DMS 273 treated with DMSO at 0.1 percent for 48 hours (cell line): ENCODE data around the gene EEF1A2.

Experiments
- DNase-seq: peaks from one replicate; lab custom pipeline; 2025; lab: John Stamatoyannopoulos, UW

The EEF1A2 gene

DNA sequence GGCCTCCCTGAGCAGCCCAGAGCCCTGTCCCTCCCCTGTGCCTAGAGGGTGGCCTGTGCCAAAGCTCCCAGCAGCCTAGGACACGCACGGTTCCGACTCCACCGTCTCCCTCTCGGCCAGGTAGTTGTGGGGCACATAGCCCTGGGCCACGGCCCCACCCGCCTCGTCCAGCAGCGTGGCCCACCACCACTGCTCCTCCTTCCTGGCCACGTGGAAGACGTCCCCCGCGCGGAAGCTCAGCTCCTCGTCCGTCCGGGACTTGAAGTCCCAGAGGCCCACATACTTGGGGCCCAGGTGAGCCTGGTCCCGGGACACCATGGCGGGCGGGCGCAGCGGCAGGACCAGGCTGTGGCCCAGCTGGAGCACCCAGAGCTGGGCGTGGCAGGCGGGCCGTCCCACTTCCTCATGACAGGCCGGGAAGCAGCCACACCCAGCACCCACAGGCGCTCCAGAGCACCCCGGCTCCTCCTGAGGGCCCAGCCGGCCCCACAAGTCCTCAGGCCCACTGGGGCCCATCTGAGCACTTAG lies 38.2 kb upstream of the EEF1A2 start, which contains the start of gene PTK6:
TSS of gene PTK6 (minus strand) at position 380 of the 528 bp plus-strand sequence. CDS start at position 318, 62 bp downstream.
- DNase-seq: no peak

GRCh38 chr20:63536241-63536977 lies 37.5 kb upstream of the EEF1A2 start:
- peak; percentile 38 for DNase-seq

DNA sequence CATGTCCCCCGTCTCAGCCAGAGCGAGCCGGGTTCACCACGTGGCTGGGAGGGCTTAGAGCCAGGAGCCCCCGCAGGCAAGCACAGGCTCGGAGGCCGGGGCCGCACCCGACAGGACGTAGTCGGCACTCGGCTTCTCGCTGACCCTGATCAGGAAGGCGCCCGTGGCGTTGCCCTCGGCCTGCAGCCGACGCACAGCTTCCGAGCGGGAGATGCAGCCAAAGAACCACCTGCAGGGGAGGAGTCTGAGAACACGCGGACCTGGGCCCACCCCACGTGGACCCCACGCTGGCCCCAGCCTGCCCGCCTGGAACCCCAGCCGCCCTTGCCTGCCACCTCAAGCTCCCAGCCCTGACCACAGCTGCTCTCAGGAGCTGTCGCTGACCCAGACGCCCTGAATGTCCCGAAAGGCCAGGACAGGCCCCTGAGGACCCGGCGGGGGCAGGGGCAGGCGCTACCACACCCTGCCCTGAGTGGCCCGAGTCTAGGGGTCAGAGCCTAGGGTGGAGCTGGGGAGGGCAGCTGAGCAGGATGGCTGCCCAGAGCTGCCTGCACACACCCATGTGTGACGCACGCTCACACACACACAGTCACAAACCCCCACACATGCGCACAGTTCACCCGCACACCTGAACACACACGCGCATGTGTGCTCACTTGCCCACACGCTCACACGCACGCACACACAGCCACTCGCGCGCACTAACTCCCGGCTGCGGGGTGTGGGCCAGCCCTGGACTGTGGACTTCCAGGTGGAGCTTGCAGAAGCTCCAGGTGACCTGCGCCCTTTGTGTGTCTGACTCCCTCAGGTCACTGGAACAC lies 36.2 kb upstream of the EEF1A2 start:
- no peak for DNase-seq

DNA sequence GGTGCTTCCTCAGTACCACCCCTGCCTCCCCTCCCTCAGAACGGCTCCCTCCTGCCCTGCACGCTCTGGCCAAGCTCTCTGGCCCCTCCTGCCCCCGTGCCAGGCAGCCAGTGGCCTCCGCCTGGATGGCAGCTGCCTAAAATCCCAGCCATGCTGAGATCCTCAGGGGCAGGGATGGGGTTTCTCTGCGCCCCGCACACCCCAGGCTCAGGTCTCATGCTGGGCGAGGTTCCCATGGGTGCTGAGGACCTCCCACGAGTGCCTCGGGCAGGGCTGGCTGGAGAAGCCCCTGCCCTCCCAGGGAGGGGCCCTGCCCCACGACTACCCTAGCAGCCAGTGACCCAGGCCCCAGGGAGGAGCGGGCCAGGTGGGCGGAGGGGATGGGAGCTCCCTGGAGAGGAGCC lies 35.5 kb upstream of the EEF1A2 start:
- no peak for DNase-seq

DNA sequence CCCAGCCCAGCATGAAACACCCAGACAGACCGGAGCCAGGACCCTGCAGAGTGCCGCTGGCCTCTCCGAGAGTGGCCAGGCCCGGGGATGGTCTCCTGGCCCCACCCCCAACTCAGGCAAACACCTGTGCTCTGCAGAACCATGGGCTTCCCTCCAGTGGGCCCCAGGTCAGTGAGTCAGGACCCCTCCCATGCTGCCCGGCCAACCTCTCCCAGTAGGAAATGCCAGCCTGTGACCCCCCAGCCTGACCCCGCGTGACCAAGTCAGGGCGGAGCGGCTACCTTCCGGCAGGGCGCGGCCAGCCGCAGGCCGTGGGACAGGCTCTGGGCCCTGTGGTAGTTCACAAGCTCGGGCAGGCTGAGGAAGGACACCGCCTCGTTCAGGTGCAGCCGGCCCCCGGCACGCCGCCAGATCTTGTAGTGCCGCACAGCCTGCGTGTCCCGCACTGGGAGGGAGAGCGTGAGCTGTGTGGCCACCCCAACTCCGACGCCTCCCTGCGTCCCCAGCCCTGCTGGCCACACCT lies 35.0 kb upstream of the EEF1A2 start:
- DNase-seq: no peak

GRCh38 chr20:63533388-63533787 lies 34.5 kb upstream of the EEF1A2 start:
- DNase-seq: no peak

DNA sequence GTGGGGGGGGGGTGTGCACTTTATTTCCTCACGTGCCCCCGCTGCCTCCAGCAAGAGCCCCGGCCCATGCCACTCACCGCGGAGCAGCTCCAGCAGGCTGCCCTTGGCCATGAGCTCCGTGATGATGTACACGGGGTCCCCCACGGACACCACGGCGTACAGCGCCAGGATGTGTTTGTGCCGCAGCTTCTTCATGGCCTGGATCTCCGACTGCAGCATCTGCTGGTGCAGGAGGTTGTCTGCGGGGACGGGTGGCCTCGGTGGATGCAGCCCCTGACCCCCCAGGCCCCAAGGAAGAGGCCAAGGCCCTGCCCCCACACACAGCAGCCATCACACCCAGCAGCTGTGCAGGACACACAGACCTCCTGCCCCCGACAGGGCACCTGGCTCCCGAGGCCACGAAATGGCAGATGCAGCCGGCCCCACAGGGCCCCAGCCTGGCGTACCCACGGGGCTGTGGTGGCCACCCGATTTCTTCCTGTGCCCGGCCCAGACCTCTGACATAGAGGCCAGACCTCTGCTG lies 33.6 kb upstream of the EEF1A2 start:
- DNase-seq: no peak

GRCh38 chr20:63531686-63532448 lies 33.0 kb upstream of the EEF1A2 start:
- no peak for DNase-seq

- DNase-seq: no peak
These were observed 31.9 kb upstream of the EEF1A2 start for GRCh38 chr20:63530788-63531160.

DNA sequence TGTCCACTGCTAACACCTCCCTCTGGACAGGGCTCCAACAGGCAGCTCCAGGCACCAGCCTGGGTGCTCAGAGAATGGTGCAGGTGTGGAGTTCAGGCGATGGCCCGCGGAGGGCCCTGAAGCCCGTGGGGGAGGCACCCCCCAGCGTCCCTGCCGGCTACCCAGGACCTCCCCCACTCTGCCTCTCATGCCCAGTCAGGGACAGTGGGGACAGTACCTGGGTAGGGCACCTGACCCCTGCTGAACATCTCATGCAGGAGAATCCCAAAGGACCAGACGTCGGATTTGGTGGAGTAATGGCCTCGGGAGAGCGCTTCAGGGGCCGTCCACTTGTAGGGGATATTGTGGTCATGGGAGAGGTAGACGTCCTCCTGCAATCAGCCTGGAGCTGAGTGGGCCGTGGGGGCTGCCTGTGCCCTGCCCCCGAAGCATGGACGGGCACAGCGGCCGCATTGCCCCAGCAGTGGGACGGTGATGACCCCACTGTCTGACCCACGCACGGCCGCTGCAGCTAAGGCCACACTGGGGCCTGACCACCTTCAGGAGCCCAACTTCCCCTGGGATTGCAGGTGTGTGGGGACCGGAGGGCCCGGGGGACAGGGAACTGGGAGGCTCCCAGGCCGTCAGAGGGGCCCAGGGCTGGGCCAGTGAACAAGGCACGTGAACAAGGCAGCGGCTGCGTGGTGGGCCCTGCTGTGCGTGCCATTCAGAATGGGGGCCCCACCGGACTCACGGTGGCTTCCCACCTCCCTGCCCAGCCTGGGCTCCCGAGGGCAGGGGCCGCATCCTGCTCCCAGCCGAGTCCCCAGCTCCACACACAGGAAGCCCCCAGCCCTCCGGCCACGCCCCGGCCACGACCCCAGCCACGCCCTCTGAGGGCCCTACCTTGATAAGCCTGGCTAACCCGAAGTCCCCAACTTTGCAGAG lies 31.2 kb upstream of the EEF1A2 start:
- no peak for DNase-seq

DNA sequence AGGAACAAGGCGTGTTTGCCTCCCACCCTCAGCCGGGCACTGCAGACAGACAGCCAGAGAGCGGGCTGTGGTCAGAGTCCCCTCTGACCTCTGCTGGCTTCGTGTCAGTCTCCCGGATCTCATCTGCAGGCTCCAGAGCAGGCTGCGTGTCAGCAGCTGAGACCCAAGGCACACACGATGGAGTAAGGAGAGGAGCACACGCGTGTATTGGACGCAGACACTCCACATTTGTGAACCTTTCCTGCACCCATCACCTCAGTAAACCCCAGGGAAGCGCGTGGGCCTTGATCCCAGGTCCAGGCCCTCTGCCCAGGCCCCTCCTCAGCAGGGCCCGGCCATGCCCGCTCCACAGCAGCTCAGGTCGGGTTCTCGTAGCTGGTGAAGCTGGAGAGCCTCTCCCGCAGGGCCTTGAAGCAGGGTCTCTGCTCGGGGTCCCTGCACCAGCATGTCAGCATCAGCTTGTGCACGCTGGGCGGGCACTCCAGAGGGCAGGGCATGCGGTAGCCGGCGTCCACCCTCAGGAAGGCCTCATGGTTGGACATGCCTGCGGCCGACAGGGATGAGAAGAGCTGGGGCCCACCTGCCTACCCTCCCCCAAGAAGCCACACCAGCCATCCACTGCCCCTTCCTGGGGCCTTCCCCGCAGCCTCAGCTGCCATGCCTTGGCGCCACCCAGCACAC lies 30.4 kb upstream of the EEF1A2 start:
- DNase-seq: no peak

- DNase-seq: no peak
These were observed 28.3 kb upstream of the EEF1A2 start for GRCh38 chr20:63527184-63527583.

GRCh38 chr20:63525971-63526370 lies 27.1 kb upstream of the EEF1A2 start:
- no peak for DNase-seq

- DNase-seq: no peak
These were observed 26.3 kb upstream of the EEF1A2 start for GRCh38 chr20:63525185-63525584.

- DNase-seq: no peak
These were observed 24.2 kb upstream of the EEF1A2 start for GRCh38 chr20:63522981-63523611.

GRCh38 chr20:63522091-63522868 lies 23.4 kb upstream of the EEF1A2 start:
- DNase-seq: no peak

DNA sequence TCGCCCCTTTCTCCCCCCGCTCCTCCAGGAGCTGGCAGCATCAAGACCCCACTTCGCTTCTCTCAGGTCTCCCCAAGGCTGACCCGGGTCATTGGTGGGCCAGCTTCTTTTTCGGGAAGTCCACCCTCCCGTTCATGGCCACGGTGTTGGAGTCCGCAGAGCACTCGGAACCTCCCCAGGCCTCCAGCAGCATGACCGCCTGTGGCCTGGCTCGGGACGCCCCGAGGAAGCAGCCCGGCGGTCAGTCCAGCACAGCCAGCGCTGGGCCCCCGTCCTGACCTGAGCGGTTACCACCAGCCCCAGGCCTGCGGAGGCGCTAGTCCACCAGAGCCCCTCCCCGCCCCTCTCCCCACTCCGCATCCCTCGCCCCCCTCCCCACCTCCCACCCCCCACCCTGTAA lies 22.7 kb upstream of the EEF1A2 start:
- no peak for DNase-seq

GRCh38 chr20:63520934-63521601 lies 22.2 kb upstream of the EEF1A2 start:
- DNase-seq: no peak
